SK-N-SH (cell line): ENCODE results near the gene TTC28. TPM values are rescaled to one million over a fixed set of nuclear protein-coding genes. Genes with fewer than 3 reads are reported as not detected.

Source experiments
- CTCF ChIA-PET: fragments of 300-600, 350-600 bp; formaldehyde crosslinking; extraction: SDS; loops from one replicate; lab custom pipeline; 2021; lab: Yijun Ruan, JAX
- POLR2A ChIA-PET: fragments of 350-600 bp; sonication (Branson Sonifier 250); formaldehyde crosslinking; extraction: SDS; loops from one replicate; lab custom pipeline; 2020; ENCODE audit warnings: antibody characterized with exemption, inconsistent platforms; lab: Yijun Ruan, JAX
- DNase-seq: peaks from one replicate; pipeline ENCODE4 v3.0.0; 2012
- H2AFZ ChIP-seq: fragments of 200-600 bp; sonication (generic); 2 replicates; pipeline ENCODE4 v1.8.1; 2016; ENCODE audit warnings: antibody characterized with exemption, mild to moderate bottlenecking, low read depth
- H3F3A ChIP-seq: fragments of 200-600 bp; sonication (generic); replicated peaks from 2 replicates; pipeline ENCODE3; 2016; ENCODE audit warnings: antibody characterized with exemption, mild to moderate bottlenecking; ENCODE audit not compliant: insufficient read depth
- H3K27ac ChIP-seq, 2 experiments: fragments of 200-500 bp in 1 of 2; fragments of 200-600 bp in 1 of 2; sonication (Bioruptor generic) in 1 of 2; sonication (generic), shearing (Covaris generic) in 1 of 2; 2 replicates each; pipeline versions ENCODE4 v1.5.1 to v1.6.1; 2014 to 2016; ENCODE audit warnings: low read depth in 2 of 2, inconsistent platforms in 1 of 2, low read length in 1 of 2, mild to moderate bottlenecking in 1 of 2, mixed read lengths in 1 of 2
- H3K27me3 ChIP-seq: fragments of 200-600 bp; sonication (generic), shearing (Covaris generic); 2 replicates; pipeline ENCODE4 v1.6.1; 2016; ENCODE audit warnings: mixed run types; ENCODE audit not compliant: insufficient read depth
- H3K36me3 ChIP-seq, 2 experiments: fragments of 200-500 bp in 1 of 2; fragments of 200-600 bp in 1 of 2; sonication (Bioruptor generic) in 1 of 2; sonication (generic) in 1 of 2; replicated peaks in 1 of 2; 2 replicates each; pipeline versions ENCODE3 to v1.5.1; 2014 to 2016; ENCODE audit warnings: low read length in 1 of 2, mild to moderate bottlenecking in 1 of 2; ENCODE audit not compliant: insufficient read depth in 2 of 2, control insufficient read depth in 1 of 2
- H3K4me1 ChIP-seq, 2 experiments: fragments of 200-500 bp in 1 of 2; fragments of 200-600 bp in 1 of 2; sonication (Bioruptor generic) in 1 of 2; sonication (generic), shearing (Covaris generic) in 1 of 2; 2 replicates each; pipeline versions ENCODE4 v1.5.1 to v1.6.1; 2014 to 2016; ENCODE audit warnings: low read depth in 1 of 2, low read length in 1 of 2, mixed run types in 1 of 2; ENCODE audit not compliant: insufficient read depth in 2 of 2, control insufficient read depth in 1 of 2
- H3K4me2 ChIP-seq: fragments of 200-600 bp; sonication (generic), shearing (Covaris generic); 2 replicates; pipeline ENCODE4 v1.6.1; 2017; ENCODE audit warnings: mixed run types
- H3K4me3 ChIP-seq, 2 experiments: fragments of 200-500 bp in 1 of 2; fragments of 200-600 bp in 1 of 2; sonication (Bioruptor generic) in 1 of 2; sonication (generic), shearing (Covaris generic) in 1 of 2; 2 replicates each; pipeline versions ENCODE4 v1.5.1 to v1.8.1; 2014 to 2016; ENCODE audit warnings: low read depth in 2 of 2, inconsistent platforms in 1 of 2, low read length in 1 of 2, mild to moderate bottlenecking in 1 of 2, mixed read lengths in 1 of 2, moderate library complexity in 1 of 2
- H3K79me2 ChIP-seq: fragments of 200-600 bp; sonication (generic); 2 replicates; pipeline ENCODE4 v1.8.1; 2017; ENCODE audit warnings: mild to moderate bottlenecking; ENCODE audit not compliant: insufficient read depth
- H3K9ac ChIP-seq: fragments of 200-600 bp; sonication (generic); 2 replicates; pipeline ENCODE4 v1.6.1; 2017; ENCODE audit warnings: mixed run types
- H3K9me2 ChIP-seq: fragments of 200-600 bp; sonication (generic); 2 replicates; pipeline ENCODE4 v1.6.1; 2017; ENCODE audit warnings: mixed run types
- H3K9me3 ChIP-seq: fragments of 200-600 bp; sonication (generic); 2 replicates; pipeline ENCODE4 v1.6.1; 2017; ENCODE audit warnings: mixed run types, mild to moderate bottlenecking, moderate library complexity
- H4K20me1 ChIP-seq: fragments of 200-600 bp; sonication (generic); 2 replicates; pipeline ENCODE4 v1.6.1; 2017; ENCODE audit warnings: mild to moderate bottlenecking, mixed run types; ENCODE audit not compliant: insufficient read depth
- ELF1 ChIP-seq: IDR thresholded peaks from 2 replicates; pipeline ENCODE4 v1.4.0; 2012
- EP300 ChIP-seq, 2 experiments: IDR thresholded peaks; 2 replicates each; pipeline versions ENCODE4 v1.4.0 to v1.6.1; 2012; ENCODE audit warnings: borderline replicate concordance in 1 of 2, low read depth in 1 of 2, low read length in 1 of 2
- EZH2phosphoT487 ChIP-seq: fragments of 200-600 bp; sonication (generic); IDR thresholded peaks from 2 replicates; pipeline ENCODE4 v1.6.1; 2017; ENCODE audit warnings: low read depth, mixed run types, mild to moderate bottlenecking, antibody characterized with exemption, moderate library complexity, borderline replicate concordance
- FOSL2 ChIP-seq: IDR thresholded peaks from 2 replicates; pipeline ENCODE4 v1.4.0; 2012; ENCODE audit warnings: low read depth, mild to moderate bottlenecking, moderate library complexity, borderline replicate concordance
- GABPA ChIP-seq: IDR thresholded peaks from 2 replicates; pipeline ENCODE4 v1.4.0; 2012; ENCODE audit warnings: low read depth, mild to moderate bottlenecking
- GATA2 ChIP-seq: sonication (generic); formaldehyde crosslinking; IDR thresholded peaks from 2 replicates; pipeline ENCODE4 v1.5.0; 2020; ENCODE audit warnings: mild to moderate bottlenecking, missing genetic modification reagents
- JUND ChIP-seq: IDR thresholded peaks from 2 replicates; pipeline ENCODE4 v1.4.0; 2012
- MEF2A ChIP-seq: IDR thresholded peaks from 2 replicates; pipeline ENCODE4 v1.4.0; 2012; ENCODE audit warnings: low read depth, borderline replicate concordance
- NFIC ChIP-seq: IDR thresholded peaks from 2 replicates; pipeline ENCODE4 v1.4.0; 2012; ENCODE audit warnings: borderline replicate concordance
- NRF1 ChIP-seq: IDR thresholded peaks from 2 replicates; pipeline ENCODE4 v1.6.1; 2012; ENCODE audit warnings: low read depth, mild to moderate bottlenecking, low read length
- PBX3 ChIP-seq: IDR thresholded peaks from 2 replicates; pipeline ENCODE4; 2012
- POLR2AphosphoS5 ChIP-seq: IDR thresholded peaks from 2 replicates; pipeline ENCODE4 v1.6.1; 2012; ENCODE audit warnings: low read depth, low read length
- RCOR1 ChIP-seq: fragments of 150-350 bp; IDR thresholded peaks from 2 replicates; pipeline ENCODE4 v1.6.1; 2017; ENCODE audit warnings: antibody characterized with exemption, low read length
- REST ChIP-seq: IDR thresholded peaks from 2 replicates; pipeline ENCODE4 v1.6.1; 2012; ENCODE audit warnings: mild to moderate bottlenecking, low read depth, low read length, moderate library complexity
- RFX5 ChIP-seq: IDR thresholded peaks from 2 replicates; pipeline ENCODE4 v1.6.1; 2012; ENCODE audit warnings: mild to moderate bottlenecking, improper control_type of control experiment, low read length
- RXRA ChIP-seq: IDR thresholded peaks from 2 replicates; pipeline ENCODE4 v1.4.0; 2012; ENCODE audit warnings: low read depth, mild to moderate bottlenecking, borderline replicate concordance
- TAF1 ChIP-seq: IDR thresholded peaks from 2 replicates; pipeline ENCODE4 v1.6.1; 2012; ENCODE audit warnings: low read depth, mild to moderate bottlenecking, low read length, moderate library complexity, borderline replicate concordance
- TCF12 ChIP-seq: IDR thresholded peaks from 2 replicates; pipeline ENCODE4 v1.4.0; 2012
- USF2 ChIP-seq: fragments of 150-350 bp; IDR thresholded peaks from 2 replicates; pipeline ENCODE4 v1.6.1; 2017; ENCODE audit warnings: antibody characterized with exemption, low read length, low read depth, borderline replicate concordance
- WGBS: methylation state at CpG from one replicate; pipeline ENCODE4 v1.1.6; 2017; ENCODE audit warnings: low lambda C conversion rate; 5-methylcytosine and 5-hydroxymethylcytosine counted together
- polyA plus RNA-seq, 3 experiments: library from polyadenylated mRNA; depleted of rRNA; stranded (reverse); fragments of >200 nt; gene quantifications; 2 replicates each; pipeline ENCODE4 v1.2.3, GENCODE V29; 2012

TTC28 gene
- polyA plus RNA-seq, 1 of the 3 experiments (the other 2 are of a cell fraction): 5.9 TPM

DNA sequence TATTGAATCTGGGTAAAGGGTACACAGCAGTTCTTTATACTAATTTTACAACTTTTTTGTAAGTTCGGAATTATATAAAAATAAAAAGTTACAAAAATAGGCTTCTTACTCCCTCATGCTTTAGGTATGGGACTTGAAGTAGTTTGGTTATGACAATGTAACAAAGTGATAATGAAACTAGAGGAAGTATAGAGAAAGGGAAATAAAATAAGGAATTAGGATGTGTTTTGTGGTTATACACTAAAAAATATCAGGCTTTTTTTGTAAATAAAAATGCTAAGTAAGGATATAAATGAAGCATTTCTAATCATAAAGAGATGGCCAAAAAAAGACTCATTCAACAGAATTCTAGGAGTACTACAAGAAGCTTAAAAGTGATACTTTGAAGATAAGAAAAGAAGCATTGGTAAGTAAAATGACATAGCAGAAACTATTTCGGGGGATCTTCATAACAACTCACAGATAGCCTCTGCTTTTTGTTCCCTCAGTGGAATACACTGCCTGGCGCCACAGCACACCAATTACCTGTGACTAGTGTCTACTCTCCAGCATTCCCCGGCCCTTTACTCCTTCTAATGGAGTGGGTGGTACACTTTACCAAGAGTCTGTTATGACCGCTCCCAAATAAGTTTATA is 437.9 kb downstream of the TTC28 start (continued):
- TF ChIP-seq REST: no peak
- TF ChIP-seq USF2: no peak
- TF ChIP-seq FOSL2: no peak
- no peak for TF ChIP-seq NRF1
- TF ChIP-seq TCF12: no peak
- TF ChIP-seq JUND: no peak
- TF ChIP-seq, all 33 proteins: peak for 0

GRCh38 chr22:28239941-28240340 is 439.7 kb downstream of the TTC28 start:
- TF ChIP-seq EZH2phosphoT487 (no peak), RXRA (no peak), TAF1 (no peak), TCF12 (no peak), ELF1 (no peak), RFX5 (no peak)
- no peak for DNase-seq

GRCh38 chr22:28237783-28238182 is 441.9 kb downstream of the TTC28 start:
- Histone ChIP-seq H3K4me3 (no peak overlapping the region), H3F3A (no peaks in the 10 kb centered on the region), H2AFZ (no peak overlapping the region), H3K36me3 (no peaks in the 10 kb centered on the region), H3K9me3 (no peaks in the 10 kb centered on the region), H4K20me1 (no peaks in the 10 kb centered on the region), H3K4me1 (peaks cover 0 to 8% of the 10 kb centered on the region in 2 experiments; a peak in 2 of 4 replicates), H3K79me2 (no peaks in the 10 kb centered on the region), H3K27me3 (no peaks in the 10 kb centered on the region), H3K9me2 (no peaks in the 10 kb centered on the region), H3K9ac (no peak overlapping the region), H3K27ac (no peak overlapping the region), H3K4me2 (no peak overlapping the region)
- POLR2A ChIA-PET: no interaction called here
- no peak for DNase-seq
- CTCF ChIA-PET: no interaction called here
- no peak for TF ChIP-seq RCOR1
- TF ChIP-seq NFIC: no peak
- TF ChIP-seq GABPA: no peak
- TF ChIP-seq PBX3: no peak
- no peak for TF ChIP-seq POLR2AphosphoS5
- TF ChIP-seq NRF1: no peak
- no peak for TF ChIP-seq MEF2A
- TF ChIP-seq GATA2: no peak
- TF ChIP-seq ELF1: no peak
- no peak for TF ChIP-seq EP300 (IDR thresholded peaks at IDR 0.05; ENCODE audit: borderline replicate concordance in 1 of 2, low read depth in 1 of 2, low read length in 1 of 2)
- 90% methylated on average over 2 of the region's 2 CpGs for WGBS

More at GRCh38 chr22:28239941-28240340, 439.7 kb downstream of the TTC28 start:
- Histone ChIP-seq H3K9me3 (no peaks in the 10 kb centered on the region), H2AFZ (no peak overlapping the region), H3K9ac (no peak overlapping the region), H3K4me1 (peaks cover 13 to 21% of the 10 kb centered on the region in 2 experiments; a peak in 3 of 4 replicates), H4K20me1 (no peaks in the 10 kb centered on the region), H3K36me3 (no peaks in the 10 kb centered on the region), H3F3A (no peaks in the 10 kb centered on the region), H3K27ac (no peak overlapping the region), H3K4me3 (no peak overlapping the region), H3K9me2 (no peaks in the 10 kb centered on the region), H3K27me3 (no peaks in the 10 kb centered on the region), H3K4me2 (no peak overlapping the region), H3K79me2 (no peaks in the 10 kb centered on the region)
- ChIA-PET POLR2A (no interaction called here), CTCF (interaction anchor here (1.1 kb wide), 1 partner anchor 188 kb away, joined by 4 read pairs; no protein-coding TSS in a partner anchor)
